WTC11 (cell line): ENCODE data around the gene CACNA2D4.

Source experiments
- CREM ChIP-seq: sonication (generic); formaldehyde crosslinking; IDR thresholded peaks from 2 replicates; pipeline ENCODE4 v1.8.1; 2022; ENCODE audit warnings: mild to moderate bottlenecking, missing genetic modification reagents, moderate library complexity
- MYBL2 ChIP-seq: sonication (generic); formaldehyde crosslinking; IDR thresholded peaks from 2 replicates; pipeline ENCODE4 v1.8.1; 2023; ENCODE audit warnings: mild to moderate bottlenecking, moderate library complexity, missing genetic modification reagents
- NFATC4 ChIP-seq: fragments of 250-450 bp; sonication (Bioruptor Pico); IDR thresholded peaks from 2 replicates; pipeline ENCODE4 v1.9.0; 2021; ENCODE audit warnings: mild to moderate bottlenecking
- SP1 ChIP-seq: sonication (generic); formaldehyde crosslinking; conservative IDR thresholded peaks from 2 replicates; pipeline ENCODE4 v1.8.1; 2022; ENCODE audit warnings: missing genetic modification reagents
- TEAD4 ChIP-seq: sonication (generic); formaldehyde crosslinking; IDR thresholded peaks from 2 replicates; pipeline ENCODE4 v1.8.0; 2022; ENCODE audit warnings: mild to moderate bottlenecking, missing genetic modification reagents
- ZBTB21 ChIP-seq: sonication (generic); formaldehyde crosslinking; IDR thresholded peaks from 2 replicates; pipeline ENCODE4 v1.8.1; 2023; ENCODE audit warnings: mild to moderate bottlenecking, missing genetic modification reagents, borderline replicate concordance
- TF ChIP-seq, protein P1 (sequence below): fragments of 200-600 bp; IDR thresholded peaks from 2 replicates; pipeline ENCODE4 v1.8.0; 2022; ENCODE audit warnings: antibody characterized with exemption
- TF ChIP-seq, protein P2 (sequence below): sonication (generic); formaldehyde crosslinking; IDR thresholded peaks from 2 replicates; pipeline ENCODE4 v1.8.1; 2023; ENCODE audit warnings: mild to moderate bottlenecking, missing genetic modification reagents
- TF ChIP-seq, protein P3 (sequence below): sonication (generic); formaldehyde crosslinking; IDR thresholded peaks from 2 replicates; pipeline ENCODE4 v1.8.1; 2023; ENCODE audit warnings: mild to moderate bottlenecking, moderate library complexity, missing genetic modification reagents
- TF ChIP-seq, protein P4 (sequence below): sonication (generic); formaldehyde crosslinking; conservative IDR thresholded peaks from 2 replicates; pipeline ENCODE4 v1.8.1; 2023; ENCODE audit warnings: mild to moderate bottlenecking, low read depth, missing genetic modification reagents, moderate library complexity
- TF ChIP-seq, protein P5 (sequence below): sonication (generic); formaldehyde crosslinking; IDR thresholded peaks from 2 replicates; pipeline ENCODE4 v1.8.0; 2022; ENCODE audit warnings: mild to moderate bottlenecking, missing genetic modification reagents
- TF ChIP-seq, protein P6 (sequence below): sonication (generic); formaldehyde crosslinking; IDR thresholded peaks from 2 replicates; pipeline ENCODE4 v1.8.0; 2022; ENCODE audit warnings: mild to moderate bottlenecking, missing genetic modification reagents
- TF ChIP-seq, protein P7 (sequence below): sonication (generic); formaldehyde crosslinking; IDR thresholded peaks from 2 replicates; pipeline ENCODE4 v1.8.1; 2023; ENCODE audit warnings: mild to moderate bottlenecking, missing genetic modification reagents, moderate library complexity
- TF ChIP-seq, protein P8 (sequence below): sonication (generic); formaldehyde crosslinking; IDR thresholded peaks from 2 replicates; pipeline ENCODE4 v1.8.1; 2022; ENCODE audit warnings: low read depth, missing genetic modification reagents, borderline replicate concordance

DNA sequence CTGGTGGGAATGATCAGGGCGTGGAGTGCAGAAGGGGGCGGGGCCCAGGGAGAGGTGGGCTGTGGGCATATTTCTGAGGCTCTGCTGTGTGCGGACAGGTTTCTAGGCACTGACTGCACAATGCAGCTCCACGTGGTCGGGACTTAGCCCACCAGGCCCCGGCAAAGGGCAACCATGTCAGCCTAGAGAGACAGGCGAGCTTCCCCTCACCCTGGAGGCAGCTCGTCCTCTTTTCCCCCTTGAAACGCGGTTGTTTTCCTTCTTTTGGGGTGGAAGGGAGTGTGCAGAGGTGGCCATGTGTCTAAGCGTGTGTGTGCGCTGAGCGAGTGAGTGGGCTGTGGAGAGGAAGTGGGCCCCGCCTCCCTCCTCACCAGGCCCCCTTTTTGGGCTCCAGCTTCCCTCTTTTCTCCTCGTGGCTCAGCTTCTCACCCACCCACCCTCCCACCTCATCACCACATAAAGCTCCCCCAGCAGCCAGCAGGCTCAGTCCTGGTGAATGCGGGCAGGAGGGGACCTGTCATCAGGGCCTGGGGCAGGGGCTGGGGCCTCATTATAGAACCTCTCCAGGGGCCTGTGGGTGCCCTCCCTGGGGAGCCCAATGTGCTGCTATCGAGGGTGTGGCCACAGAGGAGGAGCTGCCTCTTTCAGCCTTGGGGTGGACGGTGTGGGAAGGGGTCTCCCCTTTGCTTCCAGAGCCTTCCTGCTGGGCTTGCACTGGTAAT is 76.1 kb downstream of the CACNA2D4 start:
- TF ChIP-seq, protein P1, sequence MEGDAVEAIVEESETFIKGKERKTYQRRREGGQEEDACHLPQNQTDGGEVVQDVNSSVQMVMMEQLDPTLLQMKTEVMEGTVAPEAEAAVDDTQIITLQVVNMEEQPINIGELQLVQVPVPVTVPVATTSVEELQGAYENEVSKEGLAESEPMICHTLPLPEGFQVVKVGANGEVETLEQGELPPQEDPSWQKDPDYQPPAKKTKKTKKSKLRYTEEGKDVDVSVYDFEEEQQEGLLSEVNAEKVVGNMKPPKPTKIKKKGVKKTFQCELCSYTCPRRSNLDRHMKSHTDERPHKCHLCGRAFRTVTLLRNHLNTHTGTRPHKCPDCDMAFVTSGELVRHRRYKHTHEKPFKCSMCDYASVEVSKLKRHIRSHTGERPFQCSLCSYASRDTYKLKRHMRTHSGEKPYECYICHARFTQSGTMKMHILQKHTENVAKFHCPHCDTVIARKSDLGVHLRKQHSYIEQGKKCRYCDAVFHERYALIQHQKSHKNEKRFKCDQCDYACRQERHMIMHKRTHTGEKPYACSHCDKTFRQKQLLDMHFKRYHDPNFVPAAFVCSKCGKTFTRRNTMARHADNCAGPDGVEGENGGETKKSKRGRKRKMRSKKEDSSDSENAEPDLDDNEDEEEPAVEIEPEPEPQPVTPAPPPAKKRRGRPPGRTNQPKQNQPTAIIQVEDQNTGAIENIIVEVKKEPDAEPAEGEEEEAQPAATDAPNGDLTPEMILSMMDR: no peak
- TF ChIP-seq ZBTB21 (CRISPR knock-in tag) (no peak), SP1 (CRISPR knock-in tag) (no peak), CREM (CRISPR knock-in tag) (no peak), NFATC4 (CRISPR knock-in tag) (no peak), TEAD4 (CRISPR knock-in tag) (no peak), MYBL2 (CRISPR knock-in tag) (no peak)
- TF ChIP-seq, protein P2, sequence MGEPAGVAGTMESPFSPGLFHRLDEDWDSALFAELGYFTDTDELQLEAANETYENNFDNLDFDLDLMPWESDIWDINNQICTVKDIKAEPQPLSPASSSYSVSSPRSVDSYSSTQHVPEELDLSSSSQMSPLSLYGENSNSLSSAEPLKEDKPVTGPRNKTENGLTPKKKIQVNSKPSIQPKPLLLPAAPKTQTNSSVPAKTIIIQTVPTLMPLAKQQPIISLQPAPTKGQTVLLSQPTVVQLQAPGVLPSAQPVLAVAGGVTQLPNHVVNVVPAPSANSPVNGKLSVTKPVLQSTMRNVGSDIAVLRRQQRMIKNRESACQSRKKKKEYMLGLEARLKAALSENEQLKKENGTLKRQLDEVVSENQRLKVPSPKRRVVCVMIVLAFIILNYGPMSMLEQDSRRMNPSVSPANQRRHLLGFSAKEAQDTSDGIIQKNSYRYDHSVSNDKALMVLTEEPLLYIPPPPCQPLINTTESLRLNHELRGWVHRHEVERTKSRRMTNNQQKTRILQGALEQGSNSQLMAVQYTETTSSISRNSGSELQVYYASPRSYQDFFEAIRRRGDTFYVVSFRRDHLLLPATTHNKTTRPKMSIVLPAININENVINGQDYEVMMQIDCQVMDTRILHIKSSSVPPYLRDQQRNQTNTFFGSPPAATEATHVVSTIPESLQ (CRISPR knock-in tag): no peak
- TF ChIP-seq, protein P3, sequence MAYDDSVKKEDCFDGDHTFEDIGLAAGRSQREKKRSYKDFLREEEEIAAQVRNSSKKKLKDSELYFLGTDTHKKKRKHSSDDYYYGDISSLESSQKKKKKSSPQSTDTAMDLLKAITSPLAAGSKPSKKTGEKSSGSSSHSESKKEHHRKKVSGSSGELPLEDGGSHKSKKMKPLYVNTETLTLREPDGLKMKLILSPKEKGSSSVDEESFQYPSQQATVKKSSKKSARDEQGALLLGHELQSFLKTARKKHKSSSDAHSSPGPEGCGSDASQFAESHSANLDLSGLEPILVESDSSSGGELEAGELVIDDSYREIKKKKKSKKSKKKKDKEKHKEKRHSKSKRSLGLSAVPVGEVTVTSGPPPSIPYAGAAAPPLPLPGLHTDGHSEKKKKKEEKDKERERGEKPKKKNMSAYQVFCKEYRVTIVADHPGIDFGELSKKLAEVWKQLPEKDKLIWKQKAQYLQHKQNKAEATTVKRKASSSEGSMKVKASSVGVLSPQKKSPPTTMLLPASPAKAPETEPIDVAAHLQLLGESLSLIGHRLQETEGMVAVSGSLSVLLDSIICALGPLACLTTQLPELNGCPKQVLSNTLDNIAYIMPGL (CRISPR knock-in tag): no peak
- TF ChIP-seq, protein P4, sequence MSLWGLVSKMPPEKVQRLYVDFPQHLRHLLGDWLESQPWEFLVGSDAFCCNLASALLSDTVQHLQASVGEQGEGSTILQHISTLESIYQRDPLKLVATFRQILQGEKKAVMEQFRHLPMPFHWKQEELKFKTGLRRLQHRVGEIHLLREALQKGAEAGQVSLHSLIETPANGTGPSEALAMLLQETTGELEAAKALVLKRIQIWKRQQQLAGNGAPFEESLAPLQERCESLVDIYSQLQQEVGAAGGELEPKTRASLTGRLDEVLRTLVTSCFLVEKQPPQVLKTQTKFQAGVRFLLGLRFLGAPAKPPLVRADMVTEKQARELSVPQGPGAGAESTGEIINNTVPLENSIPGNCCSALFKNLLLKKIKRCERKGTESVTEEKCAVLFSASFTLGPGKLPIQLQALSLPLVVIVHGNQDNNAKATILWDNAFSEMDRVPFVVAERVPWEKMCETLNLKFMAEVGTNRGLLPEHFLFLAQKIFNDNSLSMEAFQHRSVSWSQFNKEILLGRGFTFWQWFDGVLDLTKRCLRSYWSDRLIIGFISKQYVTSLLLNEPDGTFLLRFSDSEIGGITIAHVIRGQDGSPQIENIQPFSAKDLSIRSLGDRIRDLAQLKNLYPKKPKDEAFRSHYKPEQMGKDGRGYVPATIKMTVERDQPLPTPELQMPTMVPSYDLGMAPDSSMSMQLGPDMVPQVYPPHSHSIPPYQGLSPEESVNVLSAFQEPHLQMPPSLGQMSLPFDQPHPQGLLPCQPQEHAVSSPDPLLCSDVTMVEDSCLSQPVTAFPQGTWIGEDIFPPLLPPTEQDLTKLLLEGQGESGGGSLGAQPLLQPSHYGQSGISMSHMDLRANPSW (CRISPR knock-in tag): no peak
- TF ChIP-seq, protein P5, sequence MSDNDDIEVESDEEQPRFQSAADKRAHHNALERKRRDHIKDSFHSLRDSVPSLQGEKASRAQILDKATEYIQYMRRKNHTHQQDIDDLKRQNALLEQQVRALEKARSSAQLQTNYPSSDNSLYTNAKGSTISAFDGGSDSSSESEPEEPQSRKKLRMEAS (CRISPR knock-in tag): no peak
- TF ChIP-seq, protein P6, sequence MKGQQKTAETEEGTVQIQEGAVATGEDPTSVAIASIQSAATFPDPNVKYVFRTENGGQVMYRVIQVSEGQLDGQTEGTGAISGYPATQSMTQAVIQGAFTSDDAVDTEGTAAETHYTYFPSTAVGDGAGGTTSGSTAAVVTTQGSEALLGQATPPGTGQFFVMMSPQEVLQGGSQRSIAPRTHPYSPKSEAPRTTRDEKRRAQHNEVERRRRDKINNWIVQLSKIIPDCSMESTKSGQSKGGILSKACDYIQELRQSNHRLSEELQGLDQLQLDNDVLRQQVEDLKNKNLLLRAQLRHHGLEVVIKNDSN (CRISPR knock-in tag): no peak
- TF ChIP-seq, protein P7, sequence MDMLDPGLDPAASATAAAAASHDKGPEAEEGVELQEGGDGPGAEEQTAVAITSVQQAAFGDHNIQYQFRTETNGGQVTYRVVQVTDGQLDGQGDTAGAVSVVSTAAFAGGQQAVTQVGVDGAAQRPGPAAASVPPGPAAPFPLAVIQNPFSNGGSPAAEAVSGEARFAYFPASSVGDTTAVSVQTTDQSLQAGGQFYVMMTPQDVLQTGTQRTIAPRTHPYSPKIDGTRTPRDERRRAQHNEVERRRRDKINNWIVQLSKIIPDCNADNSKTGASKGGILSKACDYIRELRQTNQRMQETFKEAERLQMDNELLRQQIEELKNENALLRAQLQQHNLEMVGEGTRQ (CRISPR knock-in tag): no peak
- TF ChIP-seq, protein P8, sequence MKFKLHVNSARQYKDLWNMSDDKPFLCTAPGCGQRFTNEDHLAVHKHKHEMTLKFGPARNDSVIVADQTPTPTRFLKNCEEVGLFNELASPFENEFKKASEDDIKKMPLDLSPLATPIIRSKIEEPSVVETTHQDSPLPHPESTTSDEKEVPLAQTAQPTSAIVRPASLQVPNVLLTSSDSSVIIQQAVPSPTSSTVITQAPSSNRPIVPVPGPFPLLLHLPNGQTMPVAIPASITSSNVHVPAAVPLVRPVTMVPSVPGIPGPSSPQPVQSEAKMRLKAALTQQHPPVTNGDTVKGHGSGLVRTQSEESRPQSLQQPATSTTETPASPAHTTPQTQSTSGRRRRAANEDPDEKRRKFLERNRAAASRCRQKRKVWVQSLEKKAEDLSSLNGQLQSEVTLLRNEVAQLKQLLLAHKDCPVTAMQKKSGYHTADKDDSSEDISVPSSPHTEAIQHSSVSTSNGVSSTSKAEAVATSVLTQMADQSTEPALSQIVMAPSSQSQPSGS (CRISPR knock-in tag): no peak
